Measurements from ENCODE around the gene ADGRG3.

The ADGRG3 gene

GRCh38 chr16:57646388-57647039 is 21.6 kb upstream of the ADGRG3 start:
- peak; percentile 64 for DNase-seq

- DNase-seq = no peak
Measured at GRCh38 chr16:57647136-57647875, 20.8 kb upstream of the ADGRG3 start.

GRCh38 chr16:57648125-57648524 is 20.0 kb upstream of the ADGRG3 start:
- peak; percentile 35 for DNase-seq

- DNase-seq = peak; percentile 93
Measured at GRCh38 chr16:57648581-57649442, 19.3 kb upstream of the ADGRG3 start.

- no peak for DNase-seq
Measured at GRCh38 chr16:57649443-57649751, 18.7 kb upstream of the ADGRG3 start.

GRCh38 chr16:57649846-57650245 is 18.3 kb upstream of the ADGRG3 start:
- DNase-seq = no peak

GRCh38 chr16:57651344-57652333 is 16.5 kb upstream of the ADGRG3 start:
- DNase-seq = no peak

GRCh38 chr16:57652695-57653471 is 15.2 kb upstream of the ADGRG3 start:
- DNase-seq = no peak

- DNase-seq = peak; percentile 47
Measured at GRCh38 chr16:57653936-57654335, 14.2 kb upstream of the ADGRG3 start.

GRCh38 chr16:57656342-57656955 is 11.7 kb upstream of the ADGRG3 start:
- DNase-seq = no peak

GRCh38 chr16:57657228-57657627 is 10.9 kb upstream of the ADGRG3 start:
- DNase-seq = no peak

- no peak for DNase-seq
Measured at GRCh38 chr16:57658130-57658877, 9.8 kb upstream of the ADGRG3 start.

GRCh38 chr16:57658878-57659674 is 9.0 kb upstream of the ADGRG3 start:
- no peak for DNase-seq

GRCh38 chr16:57660715-57661463 is 7.2 kb upstream of the ADGRG3 start:
- no peak for DNase-seq

GRCh38 chr16:57661510-57661909 is 6.6 kb upstream of the ADGRG3 start:
- DNase-seq = no peak

- DNase-seq = no peak
Measured at GRCh38 chr16:57661936-57662906, 5.9 kb upstream of the ADGRG3 start.

- DNase-seq = no peak
Measured at GRCh38 chr16:57663436-57663835, 4.7 kb upstream of the ADGRG3 start.
